HCT116 (cell line): ENCODE measurements around the gene TH. TPM values are rescaled to one million over a fixed set of nuclear protein-coding genes. Genes with fewer than 3 reads are reported as not detected.

ENCODE experiments used
- ATAC-seq: fragments of 200-7000 bp; cut with Tn5 transposase; 2 replicates; pipeline ENCODE4 v1.9.1; 2020; ENCODE audit warnings: mild to moderate bottlenecking, moderate library complexity
- BruUV-seq: library from RNA; stranded (reverse); fragments of 400-500 nt; replicated peaks from 2 replicates; lab custom pipeline; 2021; lab: Mats Ljungman, UMichigan
- CTCF ChIA-PET: fragments of 300-600 bp; sonication (Branson Sonifier 250); formaldehyde crosslinking; loops from one replicate; lab custom pipeline; 2021; ENCODE audit warnings: antibody characterized with exemption; lab: Charles Lee
- POLR2A ChIA-PET: fragments of 300-600, 350-600 bp; sonication (Branson Sonifier 250); formaldehyde crosslinking; loops from one replicate; lab custom pipeline; 2021; ENCODE audit warnings: antibody characterized with exemption; lab: Charles Lee
- RAD21 ChIA-PET, 2 experiments: fragments of 300-600 bp; sonication (Branson Sonifier 250); formaldehyde crosslinking; loops; one replicate each; lab custom pipeline; 2023; ENCODE audit warnings: low total read pairs in 2 of 2; ENCODE audit not compliant: uncharacterized antibody in 2 of 2, unreplicated experiment in 2 of 2, low non-redundant PET in 1 of 2; lab: Charles Lee
- DNase-seq: peaks from one replicate; pipeline ENCODE4 v3.0.0-alpha.2; 2010; ENCODE audit warnings: low read depth, low spot score
- H2AFZ ChIP-seq: fragments of 200-600 bp; shearing (Covaris generic), sonication (generic); 2 replicates; pipeline ENCODE4 v1.6.1; 2017; ENCODE audit warnings: low read depth, mixed run types, mixed read lengths, antibody characterized with exemption, low read length; ENCODE audit not compliant: poor library complexity, severe bottlenecking
- H3K27ac ChIP-seq: 2 replicates; pipeline ENCODE4 v1.5.1; 2012; ENCODE audit warnings: low read depth, low read length
- H3K27me3 ChIP-seq: fragments of 200-600 bp; sonication (generic); 2 replicates; pipeline ENCODE4 v1.6.1; 2016; ENCODE audit warnings: mixed run types, low read length, mixed read lengths; ENCODE audit not compliant: insufficient read depth
- H3K36me3 ChIP-seq, 2 experiments: fragments of 200-500 bp in 1 of 2; fragments of 200-600 bp in 1 of 2; sonication (Bioruptor generic) in 1 of 2; sonication (generic) in 1 of 2; 2 replicates each; pipeline versions ENCODE4 v1.5.1 to v1.6.1; 2014 to 2016; ENCODE audit warnings: low read length in 2 of 2, inconsistent platforms in 1 of 2, mixed read lengths in 1 of 2, mixed run types in 1 of 2; ENCODE audit not compliant: insufficient read depth in 2 of 2, control insufficient read depth in 1 of 2
- H3K4me1 ChIP-seq, 2 experiments: fragments of 200-600 bp in 1 of 2; sonication (generic) in 1 of 2; 2 replicates each; pipeline versions ENCODE4 v1.5.1 to v1.6.1; 2012 to 2017; ENCODE audit warnings: low read length in 2 of 2, inconsistent platforms in 1 of 2, mild to moderate bottlenecking in 1 of 2, mixed read lengths in 1 of 2, mixed run types in 1 of 2, moderate library complexity in 1 of 2; ENCODE audit not compliant: insufficient read depth in 2 of 2, control insufficient read depth in 1 of 2
- H3K4me2 ChIP-seq: fragments of 200-600 bp; sonication (generic); 2 replicates; pipeline ENCODE4 v1.6.1; 2017; ENCODE audit warnings: mixed run types, low read length, mixed read lengths
- H3K4me3 ChIP-seq, 2 experiments: fragments of 200-600 bp in 1 of 2; sonication (generic) in 1 of 2; replicated peaks in 1 of 2; 2 replicates each; pipeline ENCODE4 v1.5.1; 2011 to 2016; ENCODE audit warnings: low read length in 2 of 2, control low read depth in 1 of 2, low read depth in 1 of 2, mild to moderate bottlenecking in 1 of 2, mixed read lengths in 1 of 2, mixed run types in 1 of 2
- H3K79me2 ChIP-seq: fragments of 200-600 bp; sonication (generic); 2 replicates; pipeline ENCODE4 v1.6.1; 2017; ENCODE audit warnings: mild to moderate bottlenecking, mixed run types, low read length, moderate library complexity, mixed read lengths; ENCODE audit not compliant: insufficient read depth
- H3K9ac ChIP-seq: fragments of 200-600 bp; sonication (generic); 2 replicates; pipeline ENCODE4 v1.6.1; 2016; ENCODE audit warnings: low read length, mixed read lengths
- H3K9me2 ChIP-seq: fragments of 200-600 bp; sonication (generic), shearing (Covaris generic); 2 replicates; pipeline ENCODE4 v1.6.1; 2017; ENCODE audit warnings: mixed run types, mild to moderate bottlenecking, moderate library complexity; ENCODE audit not compliant: insufficient read depth
- H3K9me3 ChIP-seq, 2 experiments: fragments of 200-500 bp in 1 of 2; fragments of 200-600 bp in 1 of 2; sonication (Bioruptor generic) in 1 of 2; sonication (generic) in 1 of 2; 2 replicates each; pipeline ENCODE4 v1.6.1; 2014 to 2017; ENCODE audit warnings: low read length in 2 of 2, mixed read lengths in 2 of 2, inconsistent platforms in 1 of 2, low read depth in 1 of 2, mild to moderate bottlenecking in 1 of 2, mixed run types in 1 of 2, moderate library complexity in 1 of 2; ENCODE audit not compliant: control insufficient read depth in 1 of 2, insufficient read depth in 1 of 2
- H4K20me1 ChIP-seq: fragments of 200-600 bp; sonication (generic), shearing (Covaris generic); 2 replicates; pipeline ENCODE4 v1.6.1; 2017; ENCODE audit warnings: mixed run types, mild to moderate bottlenecking, moderate library complexity; ENCODE audit not compliant: insufficient read depth
- CEBPB ChIP-seq: IDR thresholded peaks from 2 replicates; pipeline ENCODE4 v1.6.1; 2012; ENCODE audit warnings: low read depth
- EGR1 ChIP-seq: IDR thresholded peaks from 2 replicates; pipeline ENCODE4 v1.6.1; 2012; ENCODE audit warnings: low read depth
- JUND ChIP-seq: IDR thresholded peaks from 2 replicates; pipeline ENCODE4 v1.6.1; 2012
- SIN3A ChIP-seq: IDR thresholded peaks from 2 replicates; pipeline ENCODE4 v1.6.1; 2012; ENCODE audit warnings: low read depth
- ZFX ChIP-seq: fragments of 450-650 bp; IDR thresholded peaks from 2 replicates; pipeline ENCODE4 v1.6.1; 2017
- ZNF274 ChIP-seq: fragments of 200-500 bp; sonication (Bioruptor generic); IDR thresholded peaks from 2 replicates; pipeline ENCODE4 v1.6.1; 2014; ENCODE audit warnings: mild to moderate bottlenecking, low read depth, low read length, inconsistent platforms
- intact Hi-C: fragments of 100-400 bp; cut with micrococcal nuclease; formaldehyde crosslinking; loops from 2 replicates; pipeline ENCODE4 v1.10.0; 2022
- total RNA-seq: library from RNA; stranded (reverse); gene quantifications from one replicate; pipeline ENCODE4 v1.2.1, GENCODE V29; 2021; ENCODE audit not compliant: unreplicated experiment

Gene TH
- total RNA-seq, 1 experiment from 2014 or later: not detected

DNA sequence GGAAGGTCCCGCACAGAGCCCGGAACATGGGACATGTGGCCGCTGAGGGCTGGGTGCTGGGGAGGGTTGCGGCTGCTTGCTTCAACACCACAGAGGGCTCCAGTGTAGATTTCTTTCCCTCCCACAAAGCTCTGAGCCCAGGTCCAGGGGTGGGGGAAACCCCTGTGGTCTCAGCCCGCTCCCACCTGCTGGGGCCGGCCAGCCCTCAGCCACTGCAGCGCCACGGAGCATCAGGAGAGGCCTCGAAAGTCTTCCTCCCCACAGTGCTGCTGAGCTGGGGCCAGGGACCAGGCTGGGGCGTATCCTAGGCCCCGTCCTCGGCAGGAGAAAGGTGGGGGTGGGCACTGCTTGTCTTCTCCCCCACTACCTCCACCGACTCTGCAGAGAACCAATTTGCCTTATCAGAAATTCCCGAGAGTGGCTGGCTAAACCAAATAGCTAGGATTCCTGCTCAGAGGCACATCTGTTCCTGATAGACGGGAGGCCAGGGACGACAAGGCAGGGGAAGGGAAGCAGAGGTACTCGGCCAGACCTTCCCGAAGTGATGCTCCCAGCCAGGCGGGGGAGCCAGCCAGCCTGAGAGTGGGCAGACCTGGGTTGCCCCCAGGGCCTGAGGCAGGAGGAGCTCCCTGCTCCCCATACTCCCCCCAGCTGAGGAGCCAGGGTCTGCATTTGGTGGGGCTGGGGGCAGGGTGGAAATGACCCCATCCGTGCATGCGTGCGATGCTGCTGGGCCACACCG is 51.1 kb downstream of the TH start:
- no peaks in the 10 kb centered on the region for H3K4me1 ChIP-seq
- ChIA-PET CTCF (interaction anchor here (1.7 kb wide), 1 partner anchor 30 kb away, joined by 9 read pairs; no protein-coding TSS in a partner anchor), POLR2A (no interaction called here), RAD21 (no interaction called here)
- no peaks in the 10 kb centered on the region for H3K36me3 ChIP-seq
- H4K20me1 ChIP-seq: no peaks in the 10 kb centered on the region
- no peaks in the 10 kb centered on the region for H3K79me2 ChIP-seq
- no peak overlapping the region for H3K4me2 ChIP-seq
- no peak overlapping the region for H3K27ac ChIP-seq
- no peak overlapping the region for H3K9ac ChIP-seq
- no peaks in the 10 kb centered on the region for H3K9me2 ChIP-seq
- intact Hi-C loops: no loop called here
- H3K9me3 ChIP-seq: peaks cover 6 to 8% of the 10 kb centered on the region in 2 experiments; a peak in 2 of 4 replicates
- no TSS peak for BruUV-seq
- DNase-seq (no peak), ATAC-seq (no peak)
- H3K4me3 ChIP-seq: no peak overlapping the region
- TF ChIP-seq ZFX (no peak), JUND (no peak), SIN3A (no peak), EGR1 (no peak), CEBPB (no peak)
- no peak overlapping the region for H2AFZ ChIP-seq
- no peaks in the 10 kb centered on the region for H3K27me3 ChIP-seq

DNA sequence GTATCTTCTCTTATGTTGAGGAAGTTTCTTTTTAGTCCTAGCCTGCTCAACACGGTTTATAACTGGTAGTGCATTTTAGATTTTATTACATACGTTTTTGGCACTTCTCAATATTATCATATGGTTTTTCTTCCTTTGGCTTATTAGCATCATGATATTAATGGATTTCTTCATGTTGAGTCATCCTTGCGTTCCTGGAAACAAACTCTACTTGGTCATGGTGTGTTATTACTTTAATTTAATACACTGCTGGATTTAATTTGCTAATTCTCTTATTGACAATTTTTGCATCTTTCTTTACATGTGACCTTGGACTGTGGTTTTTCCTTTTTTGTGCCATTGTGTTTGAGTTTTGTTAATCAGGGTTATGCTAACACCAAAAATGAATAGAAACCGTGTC is 52.9 kb downstream of the TH start:
- Histone ChIP-seq H3K79me2 (no peaks in the 10 kb centered on the region), H3K9me2 (no peaks in the 10 kb centered on the region), H3K9ac (no peak overlapping the region), H3K4me3 (no peak overlapping the region), H4K20me1 (no peaks in the 10 kb centered on the region), H3K4me1 (no peaks in the 10 kb centered on the region), H3K4me2 (no peak overlapping the region), H3K27ac (no peak overlapping the region), H2AFZ (no peak overlapping the region), H3K9me3 (peaks cover 6 to 8% of the 10 kb centered on the region in 2 experiments; a peak in 2 of 4 replicates), H3K27me3 (no peaks in the 10 kb centered on the region), H3K36me3 (no peaks in the 10 kb centered on the region)
- TF ChIP-seq ZNF274: no peak
- no TSS peak for BruUV-seq
- intact Hi-C loops: no loop called here
- RAD21 ChIA-PET: no interaction called here
- DNase-seq (no peak), ATAC-seq (no peak)
- POLR2A ChIA-PET: no interaction called here
- CTCF ChIA-PET: no interaction called here
